T follicular helper cell (primary cell): ENCODE data around the gene KCNJ11.
A peak's percentile ranks its signal among the peaks of the same experiment; 100 is the strongest.

Source experiments
- DNase-seq: peaks from one replicate; pipeline ENCODE4 v3.0.0-alpha.2; 2020; ENCODE audit warnings: low read depth

The KCNJ11 gene

DNA sequence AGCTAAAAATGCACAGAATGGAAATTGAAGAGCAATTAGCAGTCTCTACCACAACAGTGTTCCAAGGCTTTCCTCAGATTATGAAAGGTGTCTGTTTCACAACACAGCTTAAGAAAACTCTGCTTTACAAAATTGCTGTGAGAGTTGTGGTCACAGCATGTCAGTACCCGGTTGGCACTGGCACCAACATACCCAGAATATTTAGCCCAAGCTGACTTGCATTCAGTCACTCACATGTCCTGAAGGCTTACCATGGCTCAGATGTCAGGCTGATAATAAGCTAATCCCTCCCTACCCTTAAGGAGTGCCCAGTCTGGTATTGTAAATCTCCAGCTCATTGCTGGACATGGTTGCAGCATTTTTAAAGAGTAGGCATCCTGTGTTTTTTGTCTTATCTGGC is 22.0 kb downstream of the KCNJ11 start:
- DNase-seq, result no peak

DNA sequence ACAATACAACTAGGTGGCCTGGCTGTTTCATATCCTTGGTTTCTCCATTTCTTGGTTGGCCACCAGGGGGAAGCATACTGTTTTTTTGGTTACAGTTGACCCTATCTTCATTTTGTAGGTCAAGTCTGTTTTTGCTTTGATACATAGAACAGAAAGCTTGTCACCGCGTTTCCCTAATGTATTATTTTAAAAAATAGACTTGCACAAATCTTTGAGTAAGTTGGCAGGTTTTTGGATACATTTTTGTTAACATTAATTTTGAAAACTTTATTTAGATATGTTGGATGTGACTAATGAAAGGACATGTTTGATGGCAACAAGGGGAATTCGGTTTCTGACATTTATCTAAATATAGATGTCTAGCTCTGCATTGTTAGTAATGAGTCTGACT is 33.9 kb downstream of the KCNJ11 start:
- peak; percentile 38 for DNase-seq

DNA sequence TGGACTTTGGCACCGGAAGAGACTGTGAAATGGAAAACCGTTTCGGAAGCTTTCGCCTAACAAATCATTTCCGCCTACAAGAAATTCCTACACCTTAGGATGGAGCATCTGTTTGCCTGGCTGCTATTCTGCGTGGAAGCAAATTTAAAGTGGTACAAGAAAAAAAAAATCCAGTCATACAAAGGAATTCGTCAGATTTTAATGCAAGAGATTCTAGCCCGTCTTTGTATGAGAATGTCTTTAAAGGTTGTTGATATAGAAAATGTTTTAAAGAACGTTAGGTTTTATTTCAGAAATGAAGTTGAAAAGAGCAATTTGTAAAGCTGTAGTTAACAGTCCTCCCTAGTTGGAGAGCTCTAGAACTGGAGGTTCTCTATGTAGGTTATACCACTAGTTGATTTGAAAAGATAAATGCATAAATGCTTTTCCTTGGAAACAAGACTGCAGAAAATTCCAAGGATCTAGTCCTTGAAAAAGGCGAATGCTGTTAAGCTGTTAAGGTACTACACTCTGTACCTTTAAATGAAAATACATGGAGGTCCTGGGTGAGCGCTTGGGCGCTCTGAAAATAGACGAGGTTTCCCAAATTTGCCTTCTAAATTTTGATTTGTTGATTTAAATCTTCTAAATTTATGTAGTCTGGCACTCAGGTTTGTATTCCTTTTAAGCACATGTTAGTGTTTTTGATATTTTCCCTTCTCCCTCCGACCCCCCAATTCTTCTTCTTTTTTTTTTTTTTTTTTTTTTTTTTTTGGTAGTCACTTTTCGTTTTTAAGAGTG is 34.4 kb downstream of the KCNJ11 start:
- DNase-seq, result no peak

GRCh38 chr11:17352950-17353820 is 35.3 kb downstream of the KCNJ11 start:
- peak; percentile 33 for DNase-seq

DNA sequence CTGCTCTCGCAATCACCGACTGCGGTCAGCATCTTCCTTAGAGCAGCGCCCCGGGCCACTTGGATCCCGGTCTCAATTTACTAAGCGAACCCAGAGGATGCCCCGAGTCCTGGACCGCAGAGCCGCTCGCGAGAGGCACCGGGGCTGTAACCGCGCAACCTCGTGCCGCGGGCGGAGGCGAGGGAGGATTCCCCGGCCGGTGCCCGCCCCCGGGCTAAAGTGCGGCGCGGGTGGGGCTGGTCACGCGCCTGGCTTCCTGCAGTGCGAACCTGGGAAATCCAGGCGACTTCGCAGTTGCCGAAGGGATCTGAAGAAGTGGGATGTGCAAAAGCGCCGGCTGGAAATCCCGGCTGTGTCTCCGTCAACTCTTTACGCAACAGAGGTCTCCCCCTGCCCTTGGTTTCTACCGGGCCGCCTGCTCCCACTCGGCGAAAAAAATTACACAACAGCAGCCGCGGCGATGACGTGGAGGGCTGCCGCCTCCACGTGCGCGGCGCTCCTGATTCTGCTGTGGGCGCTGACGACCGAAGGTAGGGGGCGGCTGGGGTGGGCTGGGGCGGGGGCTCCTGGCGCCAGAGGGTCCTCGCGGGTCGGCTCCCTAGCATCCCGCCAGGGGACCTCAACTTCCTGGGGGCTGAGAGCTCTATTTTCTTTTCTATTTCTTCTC is 36.8 kb downstream of the KCNJ11 start, which contains the start of gene NCR3LG1:
TSS of gene NCR3LG1 (plus strand) at position 291 of the 667 bp plus-strand sequence. CDS start at position 461, 170 bp downstream.
- DNase-seq, result peak; percentile 59

- DNase-seq, result no peak
Measured at GRCh38 chr11:17351172-17351509, 37.3 kb downstream of the KCNJ11 start.

DNA sequence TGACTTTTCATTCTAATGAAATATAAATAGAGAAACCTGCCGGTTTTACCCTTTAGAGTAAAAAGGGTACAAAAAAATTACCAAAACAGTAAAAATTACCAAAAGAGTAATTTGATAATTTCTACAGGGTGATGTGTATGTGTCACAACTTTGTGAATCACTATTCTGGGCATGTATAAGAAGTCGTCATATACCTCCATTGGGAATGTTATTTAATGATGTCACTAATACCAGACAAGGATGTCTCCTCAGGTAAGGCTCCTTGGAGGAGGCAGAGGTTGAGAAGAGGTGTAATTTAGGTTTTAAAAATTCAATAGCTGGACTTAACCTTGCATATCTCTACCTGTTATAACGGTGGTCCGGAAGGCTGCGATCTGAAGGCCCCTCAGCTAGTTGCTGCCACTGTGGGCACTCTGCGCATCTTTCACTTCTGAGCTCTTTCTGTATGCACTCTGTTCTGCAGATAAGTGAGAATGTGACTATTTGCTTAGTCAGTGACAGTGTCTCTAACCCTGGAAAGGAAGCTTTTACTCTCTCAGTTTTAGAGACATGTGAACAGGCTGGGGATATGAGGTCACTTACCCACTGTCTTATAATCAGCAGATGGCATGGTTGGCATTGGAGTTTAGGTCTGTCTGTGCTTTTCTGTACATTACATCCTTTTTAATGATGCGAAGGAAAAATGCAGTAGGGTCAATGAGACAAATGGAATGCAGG is 37.8 kb downstream of the KCNJ11 start:
- no peak for DNase-seq

DNA sequence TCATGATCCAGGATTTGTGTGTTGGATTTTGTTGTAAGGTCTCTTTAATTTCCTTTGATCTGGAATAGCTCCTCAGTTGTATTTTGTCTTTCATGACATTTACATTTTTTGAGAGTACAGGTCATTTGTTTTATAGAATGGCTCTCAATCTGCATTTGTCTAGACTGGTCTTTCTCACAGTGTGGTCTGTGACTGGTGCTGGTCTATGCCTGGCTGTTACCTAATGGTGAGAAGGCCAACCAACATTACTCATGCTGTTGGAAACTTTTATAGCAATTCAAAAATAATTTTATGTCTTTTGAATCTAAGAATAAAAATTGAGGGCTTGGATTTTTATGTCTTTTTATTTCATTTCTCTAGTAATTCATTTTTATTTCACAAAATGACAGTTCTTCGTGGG is 40.8 kb downstream of the KCNJ11 start:
- DNase-seq, result no peak

DNA sequence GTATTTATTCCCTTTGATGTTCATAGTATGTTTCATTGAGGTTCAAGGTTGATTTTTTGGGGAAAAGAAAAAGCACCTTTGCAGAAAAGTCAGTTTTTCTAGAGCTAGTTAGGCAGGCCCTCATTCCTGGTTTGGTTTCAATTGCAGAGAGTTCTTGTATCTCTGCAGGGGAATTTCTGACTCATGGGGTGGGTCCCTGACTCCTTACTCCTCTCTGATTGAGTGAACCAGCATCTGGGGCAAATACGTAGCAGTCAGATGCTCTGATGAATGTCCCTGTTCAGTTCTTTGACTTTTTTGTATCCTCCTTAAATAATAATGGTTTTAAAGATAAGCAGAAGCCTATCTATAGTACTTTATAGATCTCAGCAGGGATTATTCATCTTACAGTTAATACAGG is 44.6 kb downstream of the KCNJ11 start:
- DNase-seq, result no peak

GRCh38 chr11:17343257-17343656 is 45.2 kb downstream of the KCNJ11 start:
- DNase-seq, result no peak
